HepG2 (cell line): ENCODE data around the gene AKR7A2. TPM values are rescaled to one million over a fixed set of nuclear protein-coding genes. Genes with fewer than 3 reads are reported as not detected.

Experiments
- AGO2 ChIP-seq: fragments of 200-400 bp; formaldehyde crosslinking; optimal IDR thresholded peaks from 2 replicates; pipeline ENCODE3; 2017; ENCODE audit warnings: mild to moderate bottlenecking, low read depth, low read length, moderate library complexity
- CCDC6 ChIP-seq: sonication (generic); formaldehyde crosslinking; IDR thresholded peaks from 2 replicates; pipeline ENCODE4 v1.8.1; 2022; ENCODE audit warnings: mild to moderate bottlenecking, missing genetic modification reagents, moderate library complexity
- GABPB1 ChIP-seq: IDR thresholded peaks from 2 replicates; pipeline ENCODE4 v1.6.1; 2016; ENCODE audit warnings: mild to moderate bottlenecking, missing genetic modification reagents, moderate library complexity, missing compliant biosample characterization
- MTA1 ChIP-seq: sonication (generic); formaldehyde crosslinking; IDR thresholded peaks from 2 replicates; pipeline ENCODE4 v1.4.0; 2020; ENCODE audit warnings: missing genetic modification reagents, mild to moderate bottlenecking, borderline replicate concordance
- NCOR1 ChIP-seq: fragments of 200-600 bp; sonication (generic); IDR thresholded peaks from 2 replicates; pipeline ENCODE4 v1.7.0; 2017; ENCODE audit warnings: antibody characterized with exemption, low read length, borderline replicate concordance
- PAF1 ChIP-seq: IDR thresholded peaks from 2 replicates; pipeline ENCODE4 v1.6.1; 2016; ENCODE audit warnings: missing genetic modification reagents, missing compliant biosample characterization
- REPIN1 ChIP-seq: sonication (generic); formaldehyde crosslinking; IDR thresholded peaks from 2 replicates; pipeline ENCODE4 v1.8.0; 2022; ENCODE audit warnings: missing genetic modification reagents, low read depth, mild to moderate bottlenecking, borderline replicate concordance
- SRSF4 ChIP-seq: fragments of 200-400 bp; formaldehyde crosslinking; IDR thresholded peaks from one replicate; pipeline ENCODE4 v1.6.1; 2018; ENCODE audit warnings: mild to moderate bottlenecking, low read depth, low read length, moderate library complexity; ENCODE audit not compliant: poor library complexity, severe bottlenecking
- TBX3 ChIP-seq: fragments of 450-650 bp; IDR thresholded peaks from 2 replicates; pipeline ENCODE4 v1.6.1; 2017; ENCODE audit warnings: antibody characterized with exemption, mild to moderate bottlenecking, inconsistent platforms, borderline replicate concordance
- TFAP4 ChIP-seq: sonication (generic); IDR thresholded peaks from 2 replicates; pipeline ENCODE4 v1.6.1; 2016; ENCODE audit warnings: low read depth, borderline replicate concordance
- TMF1 ChIP-seq: sonication (generic); formaldehyde crosslinking; IDR thresholded peaks from 2 replicates; pipeline ENCODE4 v1.8.1; 2022; ENCODE audit warnings: low read depth, missing genetic modification reagents
- ZBTB25 ChIP-seq: IDR thresholded peaks from 2 replicates; pipeline ENCODE4 v1.6.1; 2018; ENCODE audit warnings: missing genetic modification reagents
- ZBTB34 ChIP-seq: sonication (generic); formaldehyde crosslinking; IDR thresholded peaks from 2 replicates; pipeline ENCODE4 v1.8.0; 2022; ENCODE audit warnings: mild to moderate bottlenecking, missing genetic modification reagents
- ZNF460 ChIP-seq: sonication (generic); formaldehyde crosslinking; IDR thresholded peaks from 2 replicates; pipeline ENCODE4 v1.5.1; 2020; ENCODE audit warnings: missing genetic modification reagents, mild to moderate bottlenecking, borderline replicate concordance
- ZNF468 ChIP-seq: sonication (generic); formaldehyde crosslinking; IDR thresholded peaks from 2 replicates; pipeline ENCODE4 v1.8.0; 2022; ENCODE audit warnings: mild to moderate bottlenecking, moderate library complexity, missing genetic modification reagents
- ZNF510 ChIP-seq: sonication (generic); formaldehyde crosslinking; IDR thresholded peaks from 2 replicates; pipeline ENCODE4 v1.4.0; 2020; ENCODE audit warnings: low read depth, mild to moderate bottlenecking, missing genetic modification reagents
- ZNF563 ChIP-seq: sonication (generic); formaldehyde crosslinking; IDR thresholded peaks from 2 replicates; pipeline ENCODE4 v1.8.0; 2022; ENCODE audit warnings: mild to moderate bottlenecking, moderate library complexity, missing genetic modification reagents
- ZNF569 ChIP-seq: sonication (generic); formaldehyde crosslinking; IDR thresholded peaks from 2 replicates; pipeline ENCODE4 v1.5.0; 2020; ENCODE audit warnings: mild to moderate bottlenecking, missing genetic modification reagents, moderate library complexity, borderline replicate concordance
- ZNF572 ChIP-seq: sonication (generic); formaldehyde crosslinking; IDR thresholded peaks from 2 replicates; pipeline ENCODE4 v1.5.1; 2020; ENCODE audit warnings: mild to moderate bottlenecking, missing genetic modification reagents
- ZNF598 ChIP-seq: sonication (generic); formaldehyde crosslinking; IDR thresholded peaks from 2 replicates; pipeline ENCODE4 v1.5.1; 2020; ENCODE audit warnings: mild to moderate bottlenecking, missing genetic modification reagents, borderline replicate concordance
- ZNF724P ChIP-seq: sonication (generic); formaldehyde crosslinking; IDR thresholded peaks from 2 replicates; pipeline ENCODE4 v1.8.0; 2022; ENCODE audit warnings: missing genetic modification reagents, borderline replicate concordance
- ZNF740 ChIP-seq: sonication (generic); formaldehyde crosslinking; IDR thresholded peaks from 2 replicates; pipeline ENCODE4 v1.4.0; 2020; ENCODE audit warnings: missing genetic modification reagents
- ZNF891 ChIP-seq: sonication (generic); formaldehyde crosslinking; IDR thresholded peaks from 2 replicates; pipeline ENCODE4 v1.5.0; 2020; ENCODE audit warnings: mild to moderate bottlenecking, missing genetic modification reagents
- ZSCAN31 ChIP-seq: sonication (generic); formaldehyde crosslinking; IDR thresholded peaks from 2 replicates; pipeline ENCODE4 v1.5.0; 2020; ENCODE audit warnings: low read depth, mild to moderate bottlenecking, missing genetic modification reagents
- polyA plus RNA-seq, 8 experiments: library from polyadenylated mRNA; depleted of rRNA in 3 of 8; stranded (reverse) in 7 of 8; unstranded in 1 of 8; fragments of >200 nt; fragmentation: Illumina TruSeq in 4 of 8; extraction: Trizol in 4 of 8; gene quantifications; 2 replicates each; pipeline versions ENCODE4 v1.2.1 to v1.2.3, GENCODE V29; 2011 to 2016; ENCODE audit warnings: low read depth in 4 of 8, missing spikeins in 1 of 8, mixed read lengths in 1 of 8; ENCODE audit not compliant: insufficient read depth in 1 of 8
- total RNA-seq, 5 experiments: library from RNA; depleted of rRNA; stranded (reverse); fragments of >200 nt; fragmentation: Illumina TruSeq; extraction: Trizol; gene quantifications; 2 replicates each; pipeline ENCODE4 v1.2.3, GENCODE V29; 2016; ENCODE audit warnings: low read depth in 1 of 5

The AKR7A2 gene
- total and polyA plus RNA-seq, 2 of the 13 experiments (the other 11 are each of a cell fraction or from before 2014, with no cell fraction given): 45.2 to 75.6 TPM

- TF ChIP-seq ZNF569: no peak
- TF ChIP-seq ZNF468 (CRISPR knock-in tag): no peak
- TF ChIP-seq MTA1 (CRISPR knock-in tag): peak; percentile 23; the same call in 1 of the 2 replicates
- no peak for TF ChIP-seq ZBTB25 (CRISPR knock-in tag)
- no peak for TF ChIP-seq ZNF460
- no peak for TF ChIP-seq CCDC6 (CRISPR knock-in tag)
- no peak for TF ChIP-seq TBX3
- TF ChIP-seq TFAP4: peak; percentile 55; the same call in 1 of the 2 replicates
- TF ChIP-seq ZNF563: 0 out of 2 replicates have a peak, but pooled peaks have one; percentile 24
- peak; percentile 63; the same call in 1 of the 2 replicates for TF ChIP-seq ZBTB34 (CRISPR knock-in tag)
- TF ChIP-seq PAF1 (CRISPR knock-in tag): no peak
- 0 out of 2 replicates have a peak, but pooled peaks have one; percentile 25 for TF ChIP-seq ZNF724P
- no peak for TF ChIP-seq ZNF510 (CRISPR knock-in tag)
- TF ChIP-seq NCOR1: no peak
- TF ChIP-seq ZNF891 (CRISPR knock-in tag): no peak
- TF ChIP-seq GABPB1 (CRISPR knock-in tag): peak; percentile 55
- TF ChIP-seq SRSF4: no peak
- TF ChIP-seq TMF1 (CRISPR knock-in tag): no peak
- peak; percentile 72; the same call in 1 of the 2 replicates for TF ChIP-seq ZNF740 (CRISPR knock-in tag)
- TF ChIP-seq ZSCAN31 (CRISPR knock-in tag): peak; percentile 79; the same call in 1 of the 2 replicates
- peak; percentile 91 for TF ChIP-seq REPIN1
- TF ChIP-seq ZNF598 (CRISPR knock-in tag): 0 out of 2 replicates have a peak, but pooled peaks have one; percentile 34
- peak; percentile 75; the same call in 1 of the 2 replicates for TF ChIP-seq ZNF572 (CRISPR knock-in tag)
- peak; percentile 65 for TF ChIP-seq AGO2
These were observed 26.4 kb upstream of the AKR7A2 start (continued) for GRCh38 chr1:19338323-19338762.
